Measurements from ENCODE around the gene GSK3B.
A peak's percentile ranks its signal among the peaks of the same experiment; 100 is the strongest.

GSK3B gene

GRCh38 chr3:119880966-119881365, 213.3 kb downstream of the GSK3B start:
- peak; percentile 18 for DNase-seq (ENCODE audit: low spot score)

- no peak for DNase-seq (ENCODE audit: low spot score)
Measured at GRCh38 chr3:119873646-119874045, 220.6 kb downstream of the GSK3B start.

GRCh38 chr3:119872773-119873172, 221.5 kb downstream of the GSK3B start:
- DNase-seq (ENCODE audit: low spot score) = no peak

- DNase-seq (ENCODE audit: low spot score) = no peak
Measured at GRCh38 chr3:119871571-119871970, 222.7 kb downstream of the GSK3B start.

- DNase-seq (ENCODE audit: low spot score) = no peak
Measured at GRCh38 chr3:119870512-119870911, 223.7 kb downstream of the GSK3B start.

GRCh38 chr3:119864476-119864875, 229.8 kb downstream of the GSK3B start:
- DNase-seq (ENCODE audit: low spot score) = no peak

- DNase-seq (ENCODE audit: low spot score) = no peak
Measured at GRCh38 chr3:119862616-119863015, 231.6 kb downstream of the GSK3B start.

GRCh38 chr3:119861681-119862080, 232.6 kb downstream of the GSK3B start:
- DNase-seq (ENCODE audit: low spot score) = no peak

- no peak for DNase-seq (ENCODE audit: low spot score)
Measured at GRCh38 chr3:119859728-119860127, 234.5 kb downstream of the GSK3B start.

GRCh38 chr3:119858957-119859356, 235.3 kb downstream of the GSK3B start:
- DNase-seq (ENCODE audit: low spot score) = no peak

- no peak for DNase-seq (ENCODE audit: low spot score)
Measured at GRCh38 chr3:119856695-119857094, 237.6 kb downstream of the GSK3B start.

- DNase-seq (ENCODE audit: low spot score) = no peak
Measured at GRCh38 chr3:119849126-119849525, 245.1 kb downstream of the GSK3B start.

- no peak for DNase-seq (ENCODE audit: low spot score)
Measured at GRCh38 chr3:119841808-119842471, 252.3 kb downstream of the GSK3B start.

GRCh38 chr3:119835556-119835955, 258.7 kb downstream of the GSK3B start:
- no peak for DNase-seq (ENCODE audit: low spot score)

GRCh38 chr3:119834754-119835370, 259.4 kb downstream of the GSK3B start:
- DNase-seq (ENCODE audit: low spot score) = no peak

GRCh38 chr3:119831941-119832371, 262.3 kb downstream of the GSK3B start:
- DNase-seq (ENCODE audit: low spot score) = no peak

- no peak for DNase-seq (ENCODE audit: low spot score)
Measured at GRCh38 chr3:119831022-119831421, 263.2 kb downstream of the GSK3B start.

GRCh38 chr3:119829420-119829819, 264.8 kb downstream of the GSK3B start:
- DNase-seq (ENCODE audit: low spot score) = no peak

- no peak for DNase-seq (ENCODE audit: low spot score)
Measured at GRCh38 chr3:119826711-119827608, 267.3 kb downstream of the GSK3B start.

GRCh38 chr3:119825820-119826219, 268.4 kb downstream of the GSK3B start:
- DNase-seq (ENCODE audit: low spot score) = no peak

GRCh38 chr3:119819806-119820205, 274.4 kb downstream of the GSK3B start:
- DNase-seq (ENCODE audit: low spot score) = peak; percentile 11

- DNase-seq (ENCODE audit: low spot score) = no peak
Measured at GRCh38 chr3:119818937-119819336, 275.3 kb downstream of the GSK3B start.

Measured in RKO (cell line).